Activated CD4-positive, alpha-beta T cell treated with anti-CD3 and anti-CD28 coated beads, Interleukin-2, amount 10 ng/mL, durations not matched to agents 24 days and 14 days (primary cell): ENCODE data around the gene CTDNEP1. TPM values are rescaled to one million over a fixed set of nuclear protein-coding genes. Genes with fewer than 3 reads are reported as not detected.

Source experiments
- DNase-seq: peaks from one replicate; pipeline ENCODE4 v3.0.0; 2022
- H3K27ac Mint-ChIP-seq: one replicate; pipeline ENCODE4 v1.8.0; 2022; ENCODE audit warnings: mild to moderate bottlenecking, mixed read lengths
- H3K27me3 Mint-ChIP-seq: one replicate; pipeline ENCODE4 v1.8.0; 2022; ENCODE audit warnings: mixed read lengths
- H3K36me3 Mint-ChIP-seq: one replicate; pipeline ENCODE4 v1.8.0; 2022; ENCODE audit warnings: low read depth, mild to moderate bottlenecking, mixed read lengths
- H3K4me1 Mint-ChIP-seq: one replicate; pipeline ENCODE4 v1.8.0; 2021; ENCODE audit warnings: mixed read lengths
- H3K4me3 Mint-ChIP-seq: one replicate; pipeline ENCODE4 v1.8.0; 2022; ENCODE audit warnings: mild to moderate bottlenecking, moderate library complexity, mixed read lengths
- H3K9me3 Mint-ChIP-seq: one replicate; pipeline ENCODE4 v1.8.0; 2021; ENCODE audit warnings: mixed read lengths
- intact Hi-C: fragments of 100-400 bp; cut with micrococcal nuclease; formaldehyde crosslinking; loops from one replicate; pipeline ENCODE4 v1.15.1; 2023
- total RNA-seq: library from RNA; stranded (reverse); gene quantifications from 2 replicates; pipeline ENCODE4 v1.2.3, GENCODE V29; 2022

CTDNEP1 gene
- total RNA-seq, 1 donor from 2014 or later, result 188 TPM

GRCh38 chr17:7217113-7217987 lies 34.2 kb downstream of the CTDNEP1 start:
- Mint-ChIP-seq H3K27ac (peak overlapping the region; percentile 81), H3K27me3 (peaks cover 8% of the 10 kb centered on the region), H3K4me3 (peak overlapping the region; percentile 98), H3K36me3 (peaks cover 13% of the 10 kb centered on the region), H3K9me3 (no peaks in the 10 kb centered on the region), H3K4me1 (peaks cover 69% of the 10 kb centered on the region)
- intact Hi-C loops, result loop anchor here (5.0 kb wide), 1 partner anchor 220 kb away; the partner anchor contains the start of genes FGF11 and TMEM102
- peak; percentile 71 for DNase-seq

- Mint-ChIP-seq H3K4me1 (peaks cover 71% of the 10 kb centered on the region), H3K27ac (peak overlapping the region; percentile 42), H3K9me3 (no peaks in the 10 kb centered on the region), H3K4me3 (peak overlapping the region; percentile 65), H3K27me3 (peaks cover 14% of the 10 kb centered on the region), H3K36me3 (peaks cover 12% of the 10 kb centered on the region)
- intact Hi-C loops, result loop anchor here (5.0 kb wide), 1 partner anchor 221 kb away; the partner anchor contains the start of genes FGF11 and TMEM102
- no peak for DNase-seq
These were observed 35.1 kb downstream of the CTDNEP1 start for GRCh38 chr17:7216242-7217112.

GRCh38 chr17:7215652-7216180 lies 35.8 kb downstream of the CTDNEP1 start:
- intact Hi-C loops, result loop anchor here (1.0 to 5.0 kb wide), 4 partner anchors 19 to 222 kb away; partner anchors contain the start of genes DVL2, EIF5A, ELP5 and FGF11
- DNase-seq, result no peak
- Mint-ChIP-seq H3K9me3 (no peaks in the 10 kb centered on the region), H3K27me3 (peaks cover 14% of the 10 kb centered on the region), H3K4me3 (peak overlapping the region; percentile 96), H3K27ac (no peak overlapping the region), H3K36me3 (peaks cover 5% of the 10 kb centered on the region), H3K4me1 (peaks cover 63% of the 10 kb centered on the region)

- H3K4me1 Mint-ChIP-seq, result peaks cover 58% of the 10 kb centered on the region
- intact Hi-C loops, result loop anchor here (1.0 to 5.0 kb wide), 4 partner anchors 19 to 222 kb away; partner anchors contain the start of genes DVL2, EIF5A, ELP5 and FGF11
- H3K36me3 Mint-ChIP-seq, result peaks cover 3% of the 10 kb centered on the region
- peak overlapping the region; percentile 99 for H3K27ac Mint-ChIP-seq
- H3K4me3 Mint-ChIP-seq, result peak overlapping the region; percentile 96
- peaks cover 15% of the 10 kb centered on the region for H3K27me3 Mint-ChIP-seq
- H3K9me3 Mint-ChIP-seq, result no peaks in the 10 kb centered on the region
- no peak for DNase-seq
These were observed 36.3 kb downstream of the CTDNEP1 start for GRCh38 chr17:7215136-7215638.

GRCh38 chr17:7214300-7215135 lies 37.0 kb downstream of the CTDNEP1 start:
- intact Hi-C loops, result loop anchor here (1.0 to 5.0 kb wide), 6 partner anchors 9 to 223 kb away; partner anchors contain the start of genes DVL2, EIF5A, ELP5 and FGF11
- Mint-ChIP-seq H3K27me3 (peaks cover 18% of the 10 kb centered on the region), H3K36me3 (peaks cover 2% of the 10 kb centered on the region), H3K9me3 (no peaks in the 10 kb centered on the region), H3K4me1 (peaks cover 56% of the 10 kb centered on the region), H3K27ac (peak overlapping the region; percentile 99), H3K4me3 (peak overlapping the region; percentile 96)
- DNase-seq, result peak; percentile 100

GRCh38 chr17:7213895-7214299 lies 37.6 kb downstream of the CTDNEP1 start:
- Mint-ChIP-seq H3K4me3 (peak overlapping the region; percentile 96), H3K9me3 (no peaks in the 10 kb centered on the region), H3K36me3 (peaks cover 2% of the 10 kb centered on the region), H3K27me3 (peaks cover 18% of the 10 kb centered on the region), H3K4me1 (peaks cover 51% of the 10 kb centered on the region), H3K27ac (peak overlapping the region; percentile 99)
- intact Hi-C loops, result loop anchor here (1.0 to 2.0 kb wide), 4 partner anchors 9 to 93 kb away; partner anchors contain the start of genes EIF5A, ELP5 and PHF23
- DNase-seq, result peak; percentile 92

GRCh38 chr17:7211491-7212273 lies 39.9 kb downstream of the CTDNEP1 start:
- Mint-ChIP-seq H3K36me3 (peaks cover 2% of the 10 kb centered on the region), H3K4me1 (peaks cover 49% of the 10 kb centered on the region), H3K27ac (no peak overlapping the region), H3K4me3 (no peak overlapping the region), H3K9me3 (no peaks in the 10 kb centered on the region), H3K27me3 (peaks cover 18% of the 10 kb centered on the region)
- DNase-seq, result no peak
- intact Hi-C loops, result no loop called here

GRCh38 chr17:7208754-7209460 lies 42.6 kb downstream of the CTDNEP1 start:
- Mint-ChIP-seq H3K27ac (peak overlapping the region; percentile 32), H3K4me3 (no peak overlapping the region), H3K9me3 (no peaks in the 10 kb centered on the region), H3K27me3 (peaks cover 16% of the 10 kb centered on the region), H3K36me3 (no peaks in the 10 kb centered on the region), H3K4me1 (peaks cover 47% of the 10 kb centered on the region)
- DNase-seq, result no peak
- intact Hi-C loops, result no loop called here

- H3K27ac Mint-ChIP-seq, result no peak overlapping the region
- H3K36me3 Mint-ChIP-seq, result no peaks in the 10 kb centered on the region
- H3K9me3 Mint-ChIP-seq, result no peaks in the 10 kb centered on the region
- H3K4me1 Mint-ChIP-seq, result peaks cover 41% of the 10 kb centered on the region
- H3K4me3 Mint-ChIP-seq, result no peak overlapping the region
- DNase-seq, result no peak
- peaks cover 11% of the 10 kb centered on the region for H3K27me3 Mint-ChIP-seq
- intact Hi-C loops, result no loop called here
These were observed 43.4 kb downstream of the CTDNEP1 start for GRCh38 chr17:7208027-7208571.

GRCh38 chr17:7207120-7208001 lies 44.2 kb downstream of the CTDNEP1 start:
- no peak for DNase-seq
- no peaks in the 10 kb centered on the region for H3K9me3 Mint-ChIP-seq
- H3K4me3 Mint-ChIP-seq, result no peak overlapping the region
- H3K36me3 Mint-ChIP-seq, result peaks cover 4% of the 10 kb centered on the region
- H3K27me3 Mint-ChIP-seq, result peaks cover 9% of the 10 kb centered on the region
- no peak overlapping the region for H3K27ac Mint-ChIP-seq
- peaks cover 40% of the 10 kb centered on the region for H3K4me1 Mint-ChIP-seq
- intact Hi-C loops, result no loop called here
